Measurements from ENCODE around the gene TESMIN.

DNA sequence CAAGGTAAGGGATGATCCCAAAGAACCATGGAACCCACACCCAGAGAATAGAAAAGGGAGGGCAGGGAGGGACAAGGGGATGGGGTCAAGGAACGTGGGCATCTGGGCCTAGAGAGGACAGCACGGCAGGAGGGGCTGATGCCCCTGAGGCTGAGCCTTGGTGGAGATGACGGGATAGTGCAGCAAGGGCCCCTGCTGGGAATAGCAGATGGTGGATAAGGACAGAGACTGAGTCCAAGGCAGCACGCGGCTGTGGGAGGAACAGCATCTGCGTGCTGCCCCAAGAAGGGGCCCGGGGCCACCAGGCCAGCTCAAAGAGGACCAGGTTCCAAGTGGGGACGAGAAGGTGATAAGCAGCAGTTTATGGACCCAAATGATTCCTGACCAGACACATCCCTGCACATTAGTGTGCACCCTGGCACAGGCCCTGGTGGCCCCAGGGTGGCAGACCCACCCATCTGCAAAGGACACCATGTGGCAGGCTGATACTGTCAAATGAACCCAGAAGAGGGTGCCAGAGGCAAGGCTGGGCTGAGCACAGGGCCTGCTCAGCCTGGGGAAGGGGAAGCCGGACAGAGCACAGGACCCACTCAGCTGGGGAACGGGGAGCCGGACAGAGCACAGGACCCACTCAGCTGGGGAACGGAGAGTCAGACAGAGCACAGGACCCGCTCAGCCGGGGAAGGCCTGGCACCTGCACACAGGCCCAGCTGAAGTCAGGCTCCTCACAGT lies 12.8 kb upstream of the TESMIN start:
- TF ChIP-seq POLR2AphosphoS5 (IDR thresholded peaks at IDR 0.05; ENCODE audit: low read depth, low read length) (no peak), POU2F2 (IDR thresholded peaks at IDR 0.05; ENCODE audit: low read depth, low read length) (no peak), TAF1 (IDR thresholded peaks at IDR 0.05; ENCODE audit: low read depth, low read length) (no peak), POLR2A (IDR thresholded peaks at IDR 0.05; ENCODE audit: low read depth, low read length) (no peak), SPI1 (IDR thresholded peaks at IDR 0.05; ENCODE audit: low read depth, low read length) (no peak)
